Measurements from ENCODE around the gene PPT1. TPM values are rescaled to one million over a fixed set of nuclear protein-coding genes. Genes with fewer than 3 reads are reported as not detected.

Gene PPT1
- total and polyA plus RNA-seq, 10 donors: 57.1 to 282 (median 193) TPM

DNA sequence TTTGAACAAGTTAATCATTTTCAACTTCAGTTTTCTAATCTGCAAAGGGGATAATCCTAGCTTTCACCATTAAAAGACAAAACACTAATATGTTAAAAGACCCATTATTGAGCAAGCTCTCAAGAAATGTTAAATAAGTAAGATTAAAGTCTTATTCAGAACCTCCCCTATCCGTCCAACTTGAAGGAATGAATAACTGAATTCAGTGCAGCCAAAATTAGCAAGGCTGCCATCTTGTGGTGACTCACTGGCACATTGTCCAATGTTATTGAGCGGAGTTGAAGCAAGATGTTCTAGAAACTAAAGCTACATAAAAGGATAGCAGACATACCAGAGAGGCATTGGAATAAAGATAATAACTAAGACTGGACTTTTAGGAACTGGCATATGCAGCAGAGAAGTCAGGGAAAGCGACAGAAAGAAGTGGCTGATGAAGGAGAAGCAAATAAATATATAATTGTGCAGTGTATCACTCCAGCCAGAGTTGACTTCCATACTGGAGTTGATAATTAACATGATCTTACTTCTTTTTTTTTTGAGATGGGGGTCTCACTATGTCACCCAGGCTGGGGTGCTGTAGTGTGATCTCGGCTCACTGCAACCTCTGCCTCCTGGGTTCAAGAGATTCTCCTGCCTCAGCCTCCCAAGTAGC, 64.7 kb downstream of the PPT1 start:
- intact Hi-C loops (cut with DNase I; ENCODE audit: low total_unique reads): loop anchor here (10.0 kb wide), 1 partner anchor 48 kb away; no protein-coding TSS in a partner anchor
- no peak for DNase-seq
- no peak overlapping the region for H3K27ac ChIP-seq
- TF ChIP-seq POLR2A (IDR thresholded peaks at IDR 0.05) (no peak), POLR2AphosphoS5 (IDR thresholded peaks at IDR 0.05) (no peak)
- TF ChIP-seq, protein P1, sequence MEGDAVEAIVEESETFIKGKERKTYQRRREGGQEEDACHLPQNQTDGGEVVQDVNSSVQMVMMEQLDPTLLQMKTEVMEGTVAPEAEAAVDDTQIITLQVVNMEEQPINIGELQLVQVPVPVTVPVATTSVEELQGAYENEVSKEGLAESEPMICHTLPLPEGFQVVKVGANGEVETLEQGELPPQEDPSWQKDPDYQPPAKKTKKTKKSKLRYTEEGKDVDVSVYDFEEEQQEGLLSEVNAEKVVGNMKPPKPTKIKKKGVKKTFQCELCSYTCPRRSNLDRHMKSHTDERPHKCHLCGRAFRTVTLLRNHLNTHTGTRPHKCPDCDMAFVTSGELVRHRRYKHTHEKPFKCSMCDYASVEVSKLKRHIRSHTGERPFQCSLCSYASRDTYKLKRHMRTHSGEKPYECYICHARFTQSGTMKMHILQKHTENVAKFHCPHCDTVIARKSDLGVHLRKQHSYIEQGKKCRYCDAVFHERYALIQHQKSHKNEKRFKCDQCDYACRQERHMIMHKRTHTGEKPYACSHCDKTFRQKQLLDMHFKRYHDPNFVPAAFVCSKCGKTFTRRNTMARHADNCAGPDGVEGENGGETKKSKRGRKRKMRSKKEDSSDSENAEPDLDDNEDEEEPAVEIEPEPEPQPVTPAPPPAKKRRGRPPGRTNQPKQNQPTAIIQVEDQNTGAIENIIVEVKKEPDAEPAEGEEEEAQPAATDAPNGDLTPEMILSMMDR (IDR thresholded peaks at IDR 0.05 in 8 of 11, conservative IDR thresholded peaks at IDR 0.05 in 3 of 11): peak; percentile 53 to 80 (median 67)
- no peaks in the 10 kb centered on the region for H3K9me3 ChIP-seq
- peaks cover 0 to 70% (median 43%) of the 10 kb centered on the region in 6 donors for H3K4me1 ChIP-seq
- no peak overlapping the region for H3K4me3 ChIP-seq
- 37 to 57% (median 46%) methylated on average over 4 of the region's 4 CpGs for WGBS, 5 donors
- no peaks in the 10 kb centered on the region for H3K27me3 ChIP-seq (replicated peaks in 1 of 7)
- no peaks in the 10 kb centered on the region for H3K36me3 ChIP-seq

DNA sequence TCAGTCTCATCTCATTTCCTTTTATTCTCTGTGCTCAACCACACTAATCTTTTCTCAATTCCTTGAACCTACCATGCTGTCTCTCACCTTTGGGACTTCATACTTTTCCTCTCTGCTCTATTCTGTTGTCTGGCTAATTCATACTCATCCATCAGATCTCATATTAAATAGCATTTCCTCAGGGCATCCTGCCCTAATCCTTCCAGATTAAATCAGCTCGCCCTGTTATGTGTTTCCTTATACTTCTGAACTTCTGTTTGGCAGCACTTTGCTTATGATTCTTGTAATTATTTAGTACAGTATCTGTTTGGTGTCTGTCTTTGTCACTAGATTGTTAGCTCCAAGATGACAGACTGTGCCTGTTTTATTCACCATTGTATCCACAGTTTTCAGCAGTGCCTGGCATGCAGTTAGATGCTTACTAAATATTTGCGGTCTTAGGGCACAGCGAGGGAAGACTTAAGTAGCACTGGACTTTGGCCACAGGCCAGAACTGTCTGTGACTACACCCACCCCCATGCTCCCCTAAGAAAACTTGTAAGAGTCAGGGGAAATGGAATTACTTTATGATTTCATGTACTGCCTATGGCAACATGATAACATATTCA, 66.4 kb downstream of the PPT1 start:
- intact Hi-C loops (cut with DNase I; ENCODE audit: low total_unique reads): loop anchor here (10.0 kb wide), 1 partner anchor 46 kb away; no protein-coding TSS in a partner anchor
- H3K4me1 ChIP-seq: peaks cover 0 to 52% (median 28%) of the 10 kb centered on the region in 6 donors
- TF ChIP-seq, protein P1 (IDR thresholded peaks at IDR 0.05 in 8 of 11, conservative IDR thresholded peaks at IDR 0.05 in 3 of 11): no peak
- TF ChIP-seq POLR2AphosphoS5 (IDR thresholded peaks at IDR 0.05) (no peak), POLR2A (IDR thresholded peaks at IDR 0.05) (no peak)
- no peak overlapping the region for H3K27ac ChIP-seq
- H3K9me3 ChIP-seq: peaks cover 0 to 8% (median 0%) of the 10 kb centered on the region in 8 donors
- no peaks in the 10 kb centered on the region for H3K27me3 ChIP-seq (replicated peaks in 1 of 7)
- H3K36me3 ChIP-seq: no peaks in the 10 kb centered on the region
- DNase-seq: no peak
- 75 to 81% (median 78%) methylated on average over 3 of the region's 3 CpGs for WGBS, 5 donors
- no peak overlapping the region for H3K4me3 ChIP-seq

DNA sequence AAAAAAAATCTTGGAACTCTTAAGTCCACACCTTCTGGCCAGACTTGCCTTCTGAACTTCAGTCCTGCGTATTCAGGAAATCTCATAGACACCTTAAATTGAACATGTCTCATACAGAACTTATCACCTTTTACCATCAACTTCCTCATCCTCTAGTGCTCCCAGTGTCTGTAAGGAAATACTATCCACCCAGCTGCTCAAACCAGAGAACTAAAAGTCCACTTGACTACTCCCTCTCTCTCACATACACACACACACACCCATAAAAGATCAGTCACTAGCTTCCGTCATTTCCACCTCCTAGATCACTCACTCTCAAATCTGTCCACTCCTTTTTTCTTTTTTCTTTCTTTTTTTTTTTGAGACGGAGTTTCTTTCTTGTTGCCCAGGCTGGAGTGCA, 67.4 kb downstream of the PPT1 start:
- Histone ChIP-seq H3K36me3 (no peaks in the 10 kb centered on the region), H3K27ac (no peak overlapping the region), H3K27me3 (replicated peaks in 1 of 7) (no peaks in the 10 kb centered on the region), H3K9me3 (peaks cover 0 to 8% (median 0%) of the 10 kb centered on the region in 8 donors), H3K4me1 (peaks cover 0 to 42% (median 19%) of the 10 kb centered on the region in 6 donors), H3K4me3 (no peak overlapping the region)
- DNase-seq: no peak
- intact Hi-C loops (cut with DNase I; ENCODE audit: low total_unique reads): loop anchor here (10.0 kb wide), 2 partner anchors 45 to 115 kb away; no protein-coding TSS in a partner anchor
- TF ChIP-seq POLR2AphosphoS5 (IDR thresholded peaks at IDR 0.05): no peak
- TF ChIP-seq POLR2A (IDR thresholded peaks at IDR 0.05): no peak
- TF ChIP-seq, protein P1 (IDR thresholded peaks at IDR 0.05 in 8 of 11, conservative IDR thresholded peaks at IDR 0.05 in 3 of 11): no peak
- 38 to 49% (median 46%) methylated on average over 3 of the region's 3 CpGs for WGBS, 5 donors

DNA sequence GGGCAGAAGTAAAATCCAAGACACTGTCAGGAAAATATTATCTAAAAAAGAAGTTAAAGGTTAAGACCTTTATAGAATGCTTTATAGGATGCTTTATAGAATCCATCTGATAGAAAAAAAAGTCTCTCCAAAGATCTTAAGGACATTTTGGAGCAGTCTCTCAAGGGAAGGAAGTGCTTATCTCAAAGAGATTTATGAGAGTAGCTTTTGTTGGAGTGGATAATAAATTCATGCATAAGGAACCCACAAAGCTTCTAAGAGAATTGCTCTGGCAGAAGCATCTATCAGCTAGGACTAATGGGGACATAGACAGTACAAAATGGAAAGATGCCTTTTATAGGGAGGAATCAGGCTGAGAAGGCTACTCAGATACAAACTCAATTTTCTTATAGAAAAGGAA, 69.4 kb downstream of the PPT1 start:
- no peak overlapping the region for H3K27ac ChIP-seq
- no peak for DNase-seq
- peaks cover 0 to 37% (median 7%) of the 10 kb centered on the region in 6 donors for H3K4me1 ChIP-seq
- H3K9me3 ChIP-seq: peaks cover 0 to 16% (median 3%) of the 10 kb centered on the region in 8 donors
- no peaks in the 10 kb centered on the region for H3K27me3 ChIP-seq (replicated peaks in 1 of 7)
- H3K4me3 ChIP-seq: no peak overlapping the region
- intact Hi-C loops (cut with DNase I; ENCODE audit: low total_unique reads): loop anchor here (10.0 kb wide), 1 partner anchor 113 kb away; no protein-coding TSS in a partner anchor
- H3K36me3 ChIP-seq: no peaks in the 10 kb centered on the region
- no peak for TF ChIP-seq POLR2A (IDR thresholded peaks at IDR 0.05)
- TF ChIP-seq, protein P1 (IDR thresholded peaks at IDR 0.05 in 8 of 11, conservative IDR thresholded peaks at IDR 0.05 in 3 of 11): no peak
- TF ChIP-seq POLR2AphosphoS5 (IDR thresholded peaks at IDR 0.05): no peak

Measured in spleen (tissue), 11 donors.